Middle frontal gyrus (tissue), 1 donor: ENCODE measurements around the gene UBA1.

Source experiments
- DNase-seq: peaks from one replicate; pipeline ENCODE4 v3.0.0-alpha.2; 2015; ENCODE audit warnings: low spot score; ENCODE audit errors: extremely low spot score

The UBA1 gene

GRCh38 chrX:47210661-47211425 is 17.2 kb downstream of the UBA1 start:
- no peak for DNase-seq

- no peak for DNase-seq
Observed at GRCh38 chrX:47212381-47213293, 19.0 kb downstream of the UBA1 start.

- DNase-seq, result no peak
Observed at GRCh38 chrX:47214435-47215077, 20.9 kb downstream of the UBA1 start.

GRCh38 chrX:47215291-47215900 is 21.8 kb downstream of the UBA1 start:
- DNase-seq, result no peak

GRCh38 chrX:47216393-47216925 is 22.8 kb downstream of the UBA1 start:
- DNase-seq, result no peak

- no peak for DNase-seq
Observed at GRCh38 chrX:47217121-47217851, 23.7 kb downstream of the UBA1 start.

GRCh38 chrX:47217852-47218279 is 24.2 kb downstream of the UBA1 start:
- peak; percentile 84 for DNase-seq

- peak; percentile 37 for DNase-seq
Observed at GRCh38 chrX:47218280-47218919, 24.8 kb downstream of the UBA1 start, which contains the start of gene CDK16. Gene CDK16 (plus strand): TSS chrX:47218681. CDS start chrX:47223558, 4,877 bp downstream.

GRCh38 chrX:47218920-47219815 is 25.5 kb downstream of the UBA1 start:
- no peak for DNase-seq

GRCh38 chrX:47221756-47222155 is 28.1 kb downstream of the UBA1 start:
- DNase-seq, result no peak

GRCh38 chrX:47222751-47223350 is 29.2 kb downstream of the UBA1 start:
- no peak for DNase-seq

GRCh38 chrX:47223476-47224250 is 30.0 kb downstream of the UBA1 start:
- no peak for DNase-seq

- no peak for DNase-seq
Observed at GRCh38 chrX:47224266-47224895, 30.8 kb downstream of the UBA1 start.

- no peak for DNase-seq
Observed at GRCh38 chrX:47224896-47225290, 31.3 kb downstream of the UBA1 start.

- DNase-seq, result no peak
Observed at GRCh38 chrX:47226071-47226470, 32.4 kb downstream of the UBA1 start.

- DNase-seq, result no peak
Observed at GRCh38 chrX:47226531-47227333, 33.1 kb downstream of the UBA1 start.

GRCh38 chrX:47227334-47227583 is 33.6 kb downstream of the UBA1 start:
- DNase-seq, result no peak
